Ovary (tissue), 3 donors: ENCODE results near the gene AKR1C8.
"Not testable (repeated sequence)": the region's sequence is repeated elsewhere in the genome, so short reads cannot be mapped to it uniquely, and the experiment has no call there.

Source experiments
- CTCF ChIP-seq, 3 donors: fragments of 450-650 bp in 2 of 3; fragments of 200-600 bp in 1 of 3; IDR thresholded peaks; one replicate each; pipeline versions ENCODE4 v1.5.1 to v1.8.0; 2016 to 2022; ENCODE audit warnings: antibody characterized with exemption in 3 of 3, mild to moderate bottlenecking in 1 of 3
- EP300 ChIP-seq: sonication (generic); formaldehyde crosslinking; IDR thresholded peaks from one replicate; pipeline ENCODE4 v1.6.1; 2017; ENCODE audit warnings: antibody characterized with exemption
- POLR2A ChIP-seq: fragments of 450-650 bp; IDR thresholded peaks from one replicate; pipeline ENCODE4 v1.6.1; 2017; ENCODE audit warnings: antibody characterized with exemption, mild to moderate bottlenecking, moderate library complexity
- donor health status: DM: no; HTN: no; CAD: no.

GRCh38 chr10:5210261-5210660 is 25.3 kb upstream of the AKR1C8 start:
- not testable (repeated sequence) for TF ChIP-seq EP300; CTCF (IDR thresholded peaks at IDR 0.05); POLR2A
